A673 (cell line): ENCODE measurements around the gene GPI. TPM values are rescaled to one million over a fixed set of nuclear protein-coding genes. Genes with fewer than 3 reads are reported as not detected.

ENCODE experiments used
- BruUV-seq: library from RNA; stranded (reverse); fragments of 400-500 nt; replicated peaks from 2 replicates; lab custom pipeline; 2021; lab: Mats Ljungman, UMichigan
- CTCF ChIA-PET: fragments of 300-600 bp; sonication (Branson Sonifier 250); formaldehyde crosslinking; loops from one replicate; lab custom pipeline; 2022; ENCODE audit warnings: antibody characterized with exemption; lab: Charles Lee
- POLR2A ChIA-PET: fragments of 300-600 bp; sonication (Branson Sonifier 250); formaldehyde crosslinking; loops from one replicate; lab custom pipeline; 2022; ENCODE audit warnings: antibody characterized with exemption; ENCODE audit not compliant: low non-redundant PET; lab: Charles Lee
- DNase-seq: peaks from one replicate; pipeline ENCODE4 v3.0.0-alpha.2; 2015; ENCODE audit warnings: low spot score
- H3K27ac ChIP-seq: fragments of 200-600 bp; sonication (generic); 2 replicates; pipeline ENCODE4 v1.5.1; 2016; ENCODE audit warnings: mixed run types, low read depth, mild to moderate bottlenecking, mixed read lengths, antibody characterized with exemption, low read length; ENCODE audit not compliant: poor library complexity, severe bottlenecking
- H3K27me3 ChIP-seq: fragments of 200-600 bp; sonication (generic); replicated peaks from 2 replicates; pipeline ENCODE4 v1.6.1; 2017; ENCODE audit warnings: mixed run types, low read depth, mild to moderate bottlenecking, mixed read lengths, antibody characterized with exemption, low read length; ENCODE audit not compliant: insufficient read depth, poor library complexity
- H3K36me3 ChIP-seq: fragments of 200-600 bp; sonication (generic); 2 replicates; pipeline ENCODE4 v1.6.1; 2016; ENCODE audit warnings: mixed run types, mild to moderate bottlenecking, mixed read lengths, antibody characterized with exemption, low read length; ENCODE audit not compliant: insufficient read depth, poor library complexity, severe bottlenecking
- H3K4me1 ChIP-seq: fragments of 200-600 bp; sonication (generic); 2 replicates; pipeline ENCODE4 v1.6.1; 2017; ENCODE audit warnings: mixed run types, mild to moderate bottlenecking, mixed read lengths, antibody characterized with exemption, low read length; ENCODE audit not compliant: insufficient read depth, poor library complexity, severe bottlenecking
- H3K4me3 ChIP-seq: fragments of 200-600 bp; sonication (generic); 2 replicates; pipeline ENCODE4 v1.5.1; 2016; ENCODE audit warnings: low read depth, mixed run types, mild to moderate bottlenecking, mixed read lengths, low read length; ENCODE audit not compliant: poor library complexity, severe bottlenecking
- H3K9me3 ChIP-seq: fragments of 200-600 bp; sonication (generic); 2 replicates; pipeline ENCODE4 v1.6.1; 2016; ENCODE audit warnings: mixed run types, low read depth, mild to moderate bottlenecking, mixed read lengths, antibody characterized with exemption, low read length; ENCODE audit not compliant: poor library complexity, severe bottlenecking
- EZH2 ChIP-seq: fragments of 200-600 bp; sonication (generic); IDR thresholded peaks from 2 replicates; pipeline ENCODE4 v1.6.1; 2017; ENCODE audit warnings: borderline replicate concordance, low read depth, mild to moderate bottlenecking, mixed read lengths, antibody characterized with exemption, low read length; ENCODE audit not compliant: poor library complexity, severe bottlenecking
- intact Hi-C: fragments of 100-400 bp; cut with micrococcal nuclease; formaldehyde crosslinking; loops from one replicate; pipeline ENCODE4 v1.10.0; 2022; ENCODE audit not compliant: unreplicated experiment
- total RNA-seq: library from RNA; stranded (reverse); gene quantifications from 2 replicates; pipeline ENCODE4 v1.2.3, GENCODE V29; 2021
- TF ChIP-seq, protein P1 (sequence below): fragments of 300-800, 200-600 bp; sonication (generic); conservative IDR thresholded peaks from 2 replicates; pipeline ENCODE4 v1.5.1; 2017; ENCODE audit warnings: low read depth, mild to moderate bottlenecking, antibody characterized with exemption, low read length, moderate library complexity, mixed read lengths

GPI gene
- total RNA-seq, 1 experiment from 2014 or later = 439 TPM

- POLR2A ChIA-PET = no interaction called here
- TF ChIP-seq EZH2 = no peak
- TF ChIP-seq, protein P1, sequence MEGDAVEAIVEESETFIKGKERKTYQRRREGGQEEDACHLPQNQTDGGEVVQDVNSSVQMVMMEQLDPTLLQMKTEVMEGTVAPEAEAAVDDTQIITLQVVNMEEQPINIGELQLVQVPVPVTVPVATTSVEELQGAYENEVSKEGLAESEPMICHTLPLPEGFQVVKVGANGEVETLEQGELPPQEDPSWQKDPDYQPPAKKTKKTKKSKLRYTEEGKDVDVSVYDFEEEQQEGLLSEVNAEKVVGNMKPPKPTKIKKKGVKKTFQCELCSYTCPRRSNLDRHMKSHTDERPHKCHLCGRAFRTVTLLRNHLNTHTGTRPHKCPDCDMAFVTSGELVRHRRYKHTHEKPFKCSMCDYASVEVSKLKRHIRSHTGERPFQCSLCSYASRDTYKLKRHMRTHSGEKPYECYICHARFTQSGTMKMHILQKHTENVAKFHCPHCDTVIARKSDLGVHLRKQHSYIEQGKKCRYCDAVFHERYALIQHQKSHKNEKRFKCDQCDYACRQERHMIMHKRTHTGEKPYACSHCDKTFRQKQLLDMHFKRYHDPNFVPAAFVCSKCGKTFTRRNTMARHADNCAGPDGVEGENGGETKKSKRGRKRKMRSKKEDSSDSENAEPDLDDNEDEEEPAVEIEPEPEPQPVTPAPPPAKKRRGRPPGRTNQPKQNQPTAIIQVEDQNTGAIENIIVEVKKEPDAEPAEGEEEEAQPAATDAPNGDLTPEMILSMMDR = no peak
- Histone ChIP-seq H3K4me1 (no peaks in the 10 kb centered on the region), H3K27ac (no peak overlapping the region), H3K9me3 (no peaks in the 10 kb centered on the region), H3K27me3 (no peaks in the 10 kb centered on the region), H3K36me3 (peaks cover 50% of the 10 kb centered on the region), H3K4me3 (no peak overlapping the region)
- intact Hi-C loops = no loop called here
- CTCF ChIA-PET = no interaction called here
- BruUV-seq = no TSS peak
- no peak for DNase-seq
These were observed 46.2 kb downstream of the GPI start for GRCh38 chr19:34411216-34411615.

DNA sequence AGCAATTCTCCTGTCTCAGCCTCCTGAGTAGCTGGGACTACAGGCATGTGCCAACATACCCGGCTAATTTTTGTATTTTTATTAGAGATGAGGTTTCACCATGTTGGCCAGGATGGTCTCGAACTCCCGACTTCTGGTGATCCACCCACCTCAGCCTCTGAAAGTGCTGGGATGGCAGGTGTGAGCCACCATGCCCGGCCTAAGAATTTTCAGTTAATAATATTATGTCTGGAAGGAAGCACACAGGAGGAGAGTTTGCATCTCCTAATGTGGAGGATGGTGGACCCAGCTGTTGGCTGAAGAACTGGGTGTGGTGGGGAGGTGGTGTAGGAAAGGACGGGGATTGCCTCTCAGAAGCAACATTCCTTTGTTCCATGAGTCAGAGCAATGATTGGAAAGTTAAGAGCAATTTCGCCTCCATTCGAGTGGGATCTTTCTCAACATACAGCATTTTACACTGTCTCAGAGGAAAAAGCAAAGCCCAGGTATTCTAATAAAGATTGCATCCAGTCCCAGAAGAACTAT, 51.1 kb downstream of the GPI start:
- Histone ChIP-seq H3K27me3 (no peaks in the 10 kb centered on the region), H3K4me1 (no peaks in the 10 kb centered on the region), H3K27ac (no peak overlapping the region), H3K36me3 (peaks cover 49% of the 10 kb centered on the region), H3K4me3 (no peak overlapping the region), H3K9me3 (no peaks in the 10 kb centered on the region)
- intact Hi-C loops = no loop called here
- ChIA-PET CTCF (no interaction called here), POLR2A (no interaction called here)
- no TSS peak for BruUV-seq
- no peak for DNase-seq
- TF ChIP-seq EZH2 = no peak
- TF ChIP-seq, protein P1 = no peak

- no peaks in the 10 kb centered on the region for H3K27me3 ChIP-seq
- no TSS peak for BruUV-seq
- TF ChIP-seq, protein P1 = no peak
- no peak for TF ChIP-seq EZH2
- no peaks in the 10 kb centered on the region for H3K4me1 ChIP-seq
- intact Hi-C loops = no loop called here
- no peaks in the 10 kb centered on the region for H3K9me3 ChIP-seq
- H3K4me3 ChIP-seq = no peak overlapping the region
- H3K36me3 ChIP-seq = peaks cover 48% of the 10 kb centered on the region
- ChIA-PET CTCF (no interaction called here), POLR2A (no interaction called here)
- no peak for DNase-seq
- H3K27ac ChIP-seq = no peak overlapping the region
These were observed 53.3 kb downstream of the GPI start for GRCh38 chr19:34418300-34418699.
